Endothelial cell (in vitro differentiated cells): Measurements from ENCODE around the gene ITGAE. TPM values are rescaled to one million over a fixed set of nuclear protein-coding genes. Genes with fewer than 3 reads are reported as not detected.

Source experiments
- DNase-seq: peaks from one replicate; pipeline ENCODE4 v3.0.0; 2021; ENCODE audit warnings: low spot score
- H3K27ac Mint-ChIP-seq: one replicate; pipeline ENCODE4 v1.8.0; 2021; ENCODE audit warnings: mixed read lengths, inconsistent platforms; ENCODE audit not compliant: unreplicated experiment
- H3K27me3 Mint-ChIP-seq: one replicate; pipeline ENCODE4 v1.8.0; 2021; ENCODE audit warnings: mild to moderate bottlenecking, moderate library complexity, mixed read lengths, inconsistent platforms; ENCODE audit not compliant: unreplicated experiment
- H3K36me3 Mint-ChIP-seq: one replicate; pipeline ENCODE4 v1.8.0; 2021; ENCODE audit warnings: mild to moderate bottlenecking, low read depth, mixed read lengths, inconsistent platforms; ENCODE audit not compliant: unreplicated experiment
- H3K4me1 Mint-ChIP-seq: one replicate; pipeline ENCODE4 v1.8.0; 2021; ENCODE audit warnings: mild to moderate bottlenecking, mixed read lengths, inconsistent platforms; ENCODE audit not compliant: unreplicated experiment
- H3K4me3 Mint-ChIP-seq: one replicate; pipeline ENCODE4 v1.8.0; 2021; ENCODE audit warnings: mild to moderate bottlenecking, mixed read lengths, inconsistent platforms; ENCODE audit not compliant: unreplicated experiment
- H3K9me3 Mint-ChIP-seq: one replicate; pipeline ENCODE4 v1.8.0; 2021; ENCODE audit warnings: mixed read lengths, inconsistent platforms; ENCODE audit not compliant: unreplicated experiment
- CTCF ChIP-seq: fragments of 200-600 bp; sonication (generic); IDR thresholded peaks from one replicate; pipeline ENCODE4 v1.5.0; 2021; ENCODE audit warnings: antibody characterized with exemption; ENCODE audit not compliant: unreplicated experiment
- total RNA-seq: library from RNA; stranded (reverse); fragmentation: NEBNext Ultra II Directional; extraction: Animal tissue kit (Norgen Biotek cat#: 25700); gene quantifications from one replicate; pipeline ENCODE4 v1.2.1, GENCODE V29; 2021; ENCODE audit not compliant: unreplicated experiment

The ITGAE gene
- total RNA-seq, 1 donor from 2014 or later: 30.0 TPM

- Mint-ChIP-seq H3K27me3 (peaks cover 2% of the 10 kb centered on the region), H3K27ac (peak overlapping the region; percentile 36), H3K4me1 (no peaks in the 10 kb centered on the region)
Measured at GRCh38 chr17:3812771-3813170, 11.8 kb upstream of the ITGAE start.

GRCh38 chr17:3812284-3812683 lies 11.3 kb upstream of the ITGAE start:
- Mint-ChIP-seq H3K27ac (no peak overlapping the region), H3K36me3 (peaks cover 61% of the 10 kb centered on the region), H3K4me1 (no peaks in the 10 kb centered on the region), H3K4me3 (peak overlapping the region; percentile 22), H3K9me3 (no peaks in the 10 kb centered on the region), H3K27me3 (peaks cover 2% of the 10 kb centered on the region)
- TF ChIP-seq CTCF: no peak
- no peak for DNase-seq

More at GRCh38 chr17:3812771-3813170, 11.8 kb upstream of the ITGAE start:
- Mint-ChIP-seq H3K36me3 (peaks cover 56% of the 10 kb centered on the region), H3K4me3 (no peak overlapping the region), H3K9me3 (no peaks in the 10 kb centered on the region)
- TF ChIP-seq CTCF: no peak
- DNase-seq: no peak

GRCh38 chr17:3810019-3810418 lies 9.0 kb upstream of the ITGAE start:
- DNase-seq: no peak
- peaks cover 64% of the 10 kb centered on the region for H3K36me3 Mint-ChIP-seq
- no peaks in the 10 kb centered on the region for H3K4me1 Mint-ChIP-seq
- no peak for TF ChIP-seq CTCF
- H3K27ac Mint-ChIP-seq: no peak overlapping the region
- no peaks in the 10 kb centered on the region for H3K9me3 Mint-ChIP-seq
- peaks cover 2% of the 10 kb centered on the region for H3K27me3 Mint-ChIP-seq
- no peak overlapping the region for H3K4me3 Mint-ChIP-seq

- no peak for TF ChIP-seq CTCF
- Mint-ChIP-seq H3K36me3 (peaks cover 55% of the 10 kb centered on the region), H3K4me3 (no peak overlapping the region), H3K4me1 (no peaks in the 10 kb centered on the region), H3K9me3 (no peaks in the 10 kb centered on the region), H3K27ac (no peak overlapping the region), H3K27me3 (peaks cover 2% of the 10 kb centered on the region)
- DNase-seq: no peak
Measured at GRCh38 chr17:3809135-3809534, 8.1 kb upstream of the ITGAE start.

- TF ChIP-seq CTCF: no peak
Measured at GRCh38 chr17:3808701-3809100, 7.7 kb upstream of the ITGAE start.

More at GRCh38 chr17:3808701-3809100, 7.7 kb upstream of the ITGAE start:
- peak overlapping the region; percentile 70 for H3K4me3 Mint-ChIP-seq
- H3K36me3 Mint-ChIP-seq: peaks cover 52% of the 10 kb centered on the region
- no peak for DNase-seq
- no peak overlapping the region for H3K27ac Mint-ChIP-seq
- H3K4me1 Mint-ChIP-seq: no peaks in the 10 kb centered on the region
- H3K27me3 Mint-ChIP-seq: peaks cover 2% of the 10 kb centered on the region
- no peaks in the 10 kb centered on the region for H3K9me3 Mint-ChIP-seq
